NAMALWA (cell line): ENCODE results near the gene C7orf33.
A peak's percentile ranks its signal among the peaks of the same experiment; 100 is the strongest.
"Not testable (repeated sequence)": the region's sequence is repeated elsewhere in the genome, so short reads cannot be mapped to it uniquely, and the experiment has no call there.

ENCODE experiments used
- DNase-seq: peaks from one replicate; pipeline ENCODE4 v3.0.0-alpha.2; 2015; ENCODE audit warnings: low spot score

Gene C7orf33, protein sequence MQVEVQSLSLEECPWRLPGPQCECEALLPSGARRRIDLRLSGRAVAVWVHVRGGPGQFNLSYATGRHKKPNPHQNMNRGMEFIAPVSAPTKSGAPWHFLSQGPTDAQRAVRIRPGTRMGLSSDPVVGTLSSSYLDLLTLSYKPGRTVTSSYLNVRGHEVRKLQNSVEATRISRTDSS

DNA sequence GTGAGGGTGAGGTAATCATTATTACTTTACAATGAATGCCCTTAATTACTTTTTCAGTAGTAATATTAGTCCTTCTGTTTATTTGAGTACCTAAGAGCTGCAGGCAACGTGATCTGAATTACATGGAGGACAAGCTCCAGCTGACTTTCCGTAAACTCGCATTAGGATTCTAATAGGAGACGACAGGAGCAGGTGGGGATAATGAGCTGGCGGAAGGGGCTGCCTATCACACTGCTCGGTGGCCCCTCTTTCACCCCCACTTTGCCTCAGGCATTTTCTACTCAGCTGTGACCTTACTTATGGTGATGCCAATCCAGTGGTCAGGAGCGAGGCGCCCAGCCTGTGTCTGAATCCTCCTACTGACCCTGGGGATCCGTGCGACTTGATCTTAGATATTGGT is at the start of gene C7orf33:
TSS of gene C7orf33 (plus strand) at position 296 of the 400 bp plus-strand sequence. CDS start 160 bp downstream, outside the sequence.
- DNase-seq: no peak

DNA sequence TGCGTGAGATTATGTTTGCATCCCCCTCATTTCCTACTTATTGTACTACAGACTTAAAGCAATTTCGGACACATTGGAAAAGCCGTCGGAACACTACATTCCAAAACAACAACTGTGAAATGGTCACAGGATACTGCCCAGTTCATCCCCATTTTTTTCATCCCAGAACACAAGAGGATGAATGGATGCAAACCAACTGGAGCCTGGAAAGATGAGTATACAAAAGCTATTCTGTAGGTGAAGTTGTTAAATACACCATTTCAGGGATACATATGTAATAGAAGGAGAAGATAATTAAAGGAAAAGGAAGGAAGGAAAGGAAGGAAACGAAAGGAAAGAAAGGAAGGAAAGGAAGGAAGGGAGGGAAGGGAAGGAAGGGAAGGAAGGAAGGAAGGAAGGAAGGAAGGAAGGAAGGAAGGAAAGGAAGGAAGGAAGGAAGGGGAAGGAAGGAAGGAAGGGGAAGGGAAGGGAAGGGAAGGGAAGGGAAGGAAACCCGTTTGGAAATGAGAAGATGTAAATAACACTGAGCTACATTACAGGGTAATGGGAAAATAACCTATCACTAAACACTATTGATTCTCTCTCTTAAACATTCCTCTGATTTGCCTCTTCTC is 48.6 kb upstream of the C7orf33 start:
- DNase-seq: no peak

DNA sequence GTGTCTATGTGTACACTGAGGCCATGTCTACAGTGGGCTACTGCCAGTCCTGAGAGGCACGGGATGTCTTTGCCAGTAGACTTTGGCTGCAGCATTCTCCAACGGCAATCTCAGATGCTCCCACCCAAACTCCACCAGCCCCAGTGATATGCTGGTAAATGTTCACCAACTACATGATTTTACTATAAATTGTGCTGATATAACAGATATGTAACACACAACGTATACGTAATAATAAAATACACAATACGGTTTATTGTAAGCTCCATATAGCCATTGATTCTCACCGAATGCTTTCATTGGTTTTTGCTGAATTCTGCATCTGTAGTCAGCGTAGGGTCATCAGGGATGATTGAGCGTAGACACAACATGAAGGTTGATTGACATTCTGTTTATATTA is 47.3 kb upstream of the C7orf33 start:
- no peak for DNase-seq

DNA sequence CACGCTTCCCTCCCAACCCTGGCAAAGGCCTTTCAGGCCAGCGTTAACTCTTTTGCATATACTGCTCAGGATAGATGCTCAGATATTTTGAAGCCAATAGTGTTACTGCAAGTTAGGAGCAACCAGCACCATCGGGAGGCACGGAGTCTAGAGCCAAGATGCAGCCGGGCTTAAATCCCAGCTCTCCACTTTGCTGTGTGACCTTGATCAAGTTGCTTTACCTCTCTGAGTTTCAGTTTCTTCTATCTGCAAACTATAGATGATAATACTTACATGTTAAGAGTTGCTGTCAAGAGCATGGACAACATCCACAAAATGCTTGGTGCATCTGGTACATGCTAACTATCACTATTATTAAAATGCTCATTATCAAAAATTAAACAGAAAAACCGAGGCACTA is 45.4 kb upstream of the C7orf33 start:
- DNase-seq: no peak

DNA sequence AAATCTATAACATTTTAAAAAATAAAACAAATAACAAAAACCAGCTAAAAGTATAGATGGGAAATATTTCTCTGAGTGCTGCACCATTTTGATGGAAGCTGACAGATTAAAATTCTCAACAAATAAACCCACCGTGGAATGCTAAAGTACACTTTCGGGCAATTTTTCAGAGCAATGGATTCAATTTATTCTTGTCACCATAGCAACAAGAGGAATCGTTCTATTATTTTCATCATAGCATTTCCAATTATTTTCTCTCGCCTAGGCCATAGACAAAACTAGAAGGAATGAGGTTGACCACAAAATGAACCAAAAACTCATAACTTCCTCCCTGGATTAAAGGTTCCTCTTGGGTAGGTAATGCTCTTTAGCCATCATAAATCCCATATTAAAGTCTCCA is 44.6 kb upstream of the C7orf33 start:
- DNase-seq: no peak

DNA sequence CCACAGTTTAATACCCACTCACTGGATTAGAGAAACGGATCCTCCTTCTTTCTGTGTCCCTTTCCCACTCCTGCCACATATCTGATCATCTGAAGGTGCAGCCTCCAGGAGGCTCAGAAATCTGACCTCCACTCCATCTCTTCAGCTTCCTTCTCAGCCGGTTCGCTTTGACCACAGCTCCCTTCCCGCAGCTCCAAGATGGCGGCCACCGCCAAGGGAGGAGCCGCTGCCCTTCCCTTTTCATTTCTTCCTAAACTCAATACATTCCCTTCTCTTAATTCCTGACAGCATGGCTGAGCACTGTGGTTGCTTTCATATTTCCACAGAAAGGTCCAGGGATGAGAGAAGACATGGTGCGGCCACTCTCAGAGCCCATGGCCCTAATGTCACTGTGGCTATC is 43.7 kb upstream of the C7orf33 start:
- no peak for DNase-seq

DNA sequence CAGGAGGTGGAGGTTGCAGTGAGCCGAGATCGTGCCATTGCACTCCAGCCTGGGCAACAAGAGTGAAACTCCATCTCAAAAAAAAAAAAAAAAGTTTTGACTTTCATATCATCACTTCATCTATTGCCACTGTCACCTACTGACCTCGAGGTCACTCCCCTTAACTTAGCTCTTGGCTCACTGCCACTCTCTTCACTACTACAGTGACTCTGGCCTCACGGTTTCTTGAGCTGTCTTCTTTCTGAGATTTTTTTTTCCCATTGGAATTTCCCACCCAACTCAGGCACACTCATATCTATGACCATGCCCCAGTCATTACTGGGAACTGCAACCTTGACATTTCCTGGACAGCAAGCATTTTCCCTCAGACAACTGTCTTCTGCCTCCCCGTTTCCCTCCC is 42.6 kb upstream of the C7orf33 start:
- DNase-seq: no peak

DNA sequence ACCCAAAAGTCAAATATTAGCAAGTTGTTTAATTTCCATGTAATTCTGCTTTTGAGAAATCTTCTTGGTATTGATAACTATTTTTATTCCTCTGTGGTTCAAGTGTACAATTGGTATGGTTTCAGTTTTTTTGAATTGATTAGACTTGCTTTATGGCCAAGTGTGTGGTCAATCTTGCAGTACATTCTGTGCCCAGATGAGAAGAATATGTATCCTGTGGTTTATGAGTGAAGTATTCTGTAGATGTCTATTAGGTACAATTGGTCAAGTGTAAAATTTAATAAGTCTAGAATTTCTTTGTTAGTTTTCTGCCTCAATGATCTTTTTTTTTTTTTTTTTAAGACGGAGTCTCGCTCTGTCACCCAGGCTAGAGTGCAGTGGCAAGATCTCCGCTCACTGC is 36.6 kb upstream of the C7orf33 start:
- DNase-seq: no peak

DNA sequence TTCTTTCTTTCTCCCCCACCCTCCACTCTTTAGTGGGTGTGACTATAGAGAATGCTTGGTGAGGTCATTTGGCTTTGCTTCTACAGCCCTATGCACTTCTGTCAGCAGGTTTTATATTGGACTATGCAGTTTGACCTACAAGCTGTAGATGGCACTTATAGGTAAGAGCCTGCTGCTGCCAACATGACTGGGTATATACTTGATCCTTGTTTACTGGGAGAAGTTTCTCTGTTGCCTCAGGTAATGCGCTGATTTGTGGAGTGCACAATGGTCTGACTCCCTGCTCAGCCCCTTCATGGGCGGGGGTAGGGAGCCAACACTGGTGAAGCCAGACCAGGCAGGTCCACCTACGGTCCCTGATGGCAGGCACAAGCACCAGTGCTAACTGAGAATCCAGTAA is 33.7 kb upstream of the C7orf33 start:
- no peak for DNase-seq

DNA sequence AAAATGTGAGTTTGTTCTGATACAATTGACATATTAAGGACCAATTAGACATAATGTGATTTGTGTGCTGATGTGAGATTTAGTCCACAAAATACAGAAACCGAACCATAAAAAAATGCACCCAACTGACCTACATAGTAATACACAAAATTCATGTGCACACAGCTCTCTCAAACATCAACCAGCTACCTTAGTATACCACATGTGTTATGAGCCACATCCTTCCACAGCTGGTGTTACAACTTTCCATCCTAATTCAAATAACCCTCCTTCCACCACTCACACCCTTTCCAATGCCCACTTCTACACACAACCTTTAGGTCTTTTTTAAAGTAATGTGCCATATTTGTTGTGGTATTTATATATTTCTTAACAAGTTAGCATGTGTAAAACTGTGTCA is 31.7 kb upstream of the C7orf33 start:
- DNase-seq: no peak

DNA sequence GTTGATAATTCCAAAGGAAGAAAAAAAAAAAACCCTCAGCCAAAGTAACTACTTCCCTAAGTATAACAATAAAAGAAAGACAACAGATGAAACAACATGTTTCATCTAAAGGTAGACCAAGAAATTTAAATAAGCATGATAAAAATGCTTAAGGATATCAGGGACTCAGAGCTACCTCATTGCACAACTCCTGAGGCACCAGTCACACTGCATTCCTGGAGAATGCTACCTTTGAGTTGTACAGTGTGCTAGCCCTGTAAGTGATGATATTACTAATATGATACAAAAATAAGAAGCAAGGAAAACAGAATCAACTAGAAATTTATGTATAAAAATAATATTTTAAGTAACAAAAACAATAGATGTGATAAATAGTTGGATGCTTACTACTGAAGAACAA is 29.5 kb upstream of the C7orf33 start:
- no peak for DNase-seq

DNA sequence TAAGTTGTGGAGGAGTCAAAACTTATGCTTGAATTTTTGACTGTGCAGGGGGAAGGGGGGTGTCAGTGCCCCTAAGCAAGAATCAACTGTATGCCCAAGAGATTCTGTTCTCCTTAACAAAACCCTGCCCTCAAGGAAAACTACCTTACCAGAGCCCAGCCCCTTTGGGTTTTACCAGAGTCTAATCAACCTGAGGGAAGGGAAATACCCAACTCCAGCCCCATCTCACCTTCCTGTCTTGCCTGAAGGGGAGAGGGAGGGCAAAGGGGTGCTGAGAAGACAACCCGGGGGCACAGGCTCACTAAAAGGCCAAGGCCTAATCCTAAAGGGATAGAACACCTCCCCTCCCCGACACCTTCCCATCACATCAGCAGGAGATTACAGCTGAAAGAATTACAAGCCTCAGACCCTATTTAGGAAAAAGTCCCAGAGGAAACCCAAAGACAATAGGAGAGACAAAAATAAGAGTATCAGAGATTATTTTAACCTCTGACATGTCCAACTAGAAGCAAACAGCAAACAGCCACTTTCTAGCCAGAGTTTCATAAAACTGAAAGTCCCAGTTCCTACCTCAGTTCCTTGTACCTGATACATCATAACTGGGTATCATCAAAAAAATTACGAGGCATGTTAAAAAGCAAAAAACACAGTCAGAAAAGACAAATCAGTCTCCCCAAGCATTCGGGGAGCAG is 26.8 kb upstream of the C7orf33 start:
- no peak for DNase-seq

DNA sequence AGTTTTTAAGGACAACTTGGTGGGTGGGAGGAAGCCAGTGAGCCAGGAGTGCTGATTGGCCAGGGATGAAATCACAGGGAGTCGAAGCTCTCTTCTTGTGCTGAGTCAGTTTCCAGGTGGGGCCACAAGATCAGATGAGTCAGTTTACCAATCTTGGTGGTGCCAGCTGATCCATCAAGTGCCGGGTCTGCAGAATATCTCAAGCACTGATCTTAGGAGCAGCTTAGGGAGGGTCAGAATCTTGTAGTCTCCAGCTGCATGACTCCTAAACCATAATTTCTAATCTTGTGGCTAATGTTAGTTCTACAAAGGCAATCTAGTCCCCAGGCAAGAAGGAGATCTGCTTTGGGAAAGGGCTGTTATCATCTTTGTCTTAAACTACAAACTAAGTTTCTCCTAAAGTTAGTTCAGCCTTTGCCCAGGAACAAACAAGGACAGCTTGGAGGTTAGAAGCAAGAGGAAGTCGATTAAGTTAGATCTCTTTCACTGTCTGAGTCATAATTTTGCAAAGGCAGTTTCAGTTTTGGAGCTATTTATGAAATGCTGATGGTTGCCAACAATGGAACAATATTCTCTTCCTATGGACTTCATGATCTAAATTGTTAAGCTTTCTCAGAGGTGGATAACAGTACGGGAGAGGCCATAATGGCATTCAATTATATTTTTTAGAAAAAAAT is 26.2 kb upstream of the C7orf33 start:
- DNase-seq: peak; percentile 46

DNA sequence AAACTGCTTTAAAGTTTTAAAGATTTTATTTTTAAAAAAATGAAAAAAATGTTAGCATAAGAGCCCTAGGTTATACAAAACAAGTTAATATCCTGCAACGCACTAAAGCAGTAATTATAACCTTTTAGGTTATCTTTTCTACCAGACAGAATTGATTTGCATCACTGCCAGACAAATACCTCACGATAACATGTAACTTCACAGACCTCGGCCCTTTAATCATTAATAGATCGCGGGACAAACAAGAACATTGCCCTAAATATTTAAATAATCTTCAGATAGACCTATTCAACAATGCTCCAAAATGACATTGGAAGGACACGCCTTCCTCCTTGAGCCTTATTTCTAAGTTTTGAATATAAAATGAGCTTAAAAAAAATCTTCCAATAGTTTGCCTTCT is 23.8 kb upstream of the C7orf33 start:
- DNase-seq: no peak

DNA sequence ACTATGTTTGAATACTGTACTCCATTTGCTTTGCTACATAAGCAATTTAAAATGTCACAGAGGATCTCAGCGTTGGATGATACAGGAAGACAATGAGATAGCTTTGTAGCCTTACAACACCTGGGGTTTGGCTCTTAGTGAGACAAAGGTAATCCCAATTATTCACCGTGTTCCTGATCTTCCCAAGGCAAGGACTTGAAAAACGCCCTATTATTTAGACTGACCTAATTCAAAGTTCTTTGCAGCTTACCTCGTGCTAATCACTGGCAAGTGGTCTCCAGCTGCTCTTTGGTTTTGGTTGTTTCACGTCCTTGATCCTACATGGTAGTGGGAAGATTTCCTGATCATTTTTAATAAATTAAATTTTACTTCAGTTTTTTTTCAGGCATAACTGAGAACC is 23.0 kb upstream of the C7orf33 start:
- DNase-seq: no peak

DNA sequence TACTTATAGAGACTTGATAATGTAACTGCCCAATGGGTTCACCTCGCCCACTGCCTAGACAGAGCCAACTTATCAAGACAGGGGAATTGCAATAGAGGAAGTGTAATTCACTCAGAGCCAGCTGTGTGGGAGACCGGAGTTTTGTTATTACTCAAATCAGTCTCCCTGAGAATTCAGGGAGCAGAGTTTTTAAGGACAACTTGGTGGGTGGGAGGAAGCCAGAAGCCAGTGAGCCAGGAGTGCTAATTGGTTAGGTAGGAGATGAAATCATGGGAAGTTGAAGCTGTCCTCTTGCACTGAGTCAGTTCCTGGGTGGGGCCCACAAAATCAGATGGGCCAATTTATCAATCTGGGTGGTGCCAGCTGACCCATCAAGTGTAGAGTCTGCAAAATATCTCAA is 20.1 kb upstream of the C7orf33 start:
- DNase-seq: no peak

DNA sequence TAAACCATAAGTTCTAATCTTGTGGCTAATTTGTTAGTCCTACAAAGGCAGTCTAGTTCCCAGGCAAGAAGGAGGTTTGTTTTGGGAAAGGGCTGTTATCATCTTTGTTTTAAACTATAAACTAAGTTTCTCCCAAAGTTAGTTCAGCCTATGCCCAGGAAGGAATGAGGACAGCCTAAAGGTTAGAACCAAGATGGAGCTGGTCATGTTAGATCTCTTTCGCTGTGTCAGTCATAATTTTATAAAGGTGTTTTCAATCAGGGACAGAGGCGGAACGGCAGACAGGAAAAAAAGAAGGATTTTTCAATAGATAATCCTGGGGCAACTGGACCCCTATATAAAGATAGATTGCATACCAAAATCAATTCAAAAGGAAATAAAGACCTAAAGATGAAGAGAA is 19.6 kb upstream of the C7orf33 start:
- not testable (repeated sequence) for DNase-seq

DNA sequence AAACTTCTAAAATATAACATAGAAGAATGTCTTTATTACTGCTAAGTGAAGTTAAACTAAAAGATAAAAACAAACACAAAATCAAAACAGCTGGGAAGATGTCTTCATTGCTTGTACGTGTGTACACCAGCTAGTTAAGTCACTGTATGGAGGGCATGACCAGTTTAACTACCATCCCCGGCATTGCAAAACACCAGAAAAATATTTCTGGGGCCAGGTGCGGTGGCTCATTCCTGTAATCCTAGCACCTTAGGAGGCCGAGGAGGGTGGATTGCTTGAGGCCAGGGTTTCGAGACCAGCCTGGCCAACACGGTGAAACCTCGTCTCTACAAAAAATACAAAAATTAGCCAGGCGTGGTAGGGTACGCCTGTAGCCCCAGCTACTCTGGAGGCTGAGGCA is 19.2 kb upstream of the C7orf33 start:
- no peak for DNase-seq

DNA sequence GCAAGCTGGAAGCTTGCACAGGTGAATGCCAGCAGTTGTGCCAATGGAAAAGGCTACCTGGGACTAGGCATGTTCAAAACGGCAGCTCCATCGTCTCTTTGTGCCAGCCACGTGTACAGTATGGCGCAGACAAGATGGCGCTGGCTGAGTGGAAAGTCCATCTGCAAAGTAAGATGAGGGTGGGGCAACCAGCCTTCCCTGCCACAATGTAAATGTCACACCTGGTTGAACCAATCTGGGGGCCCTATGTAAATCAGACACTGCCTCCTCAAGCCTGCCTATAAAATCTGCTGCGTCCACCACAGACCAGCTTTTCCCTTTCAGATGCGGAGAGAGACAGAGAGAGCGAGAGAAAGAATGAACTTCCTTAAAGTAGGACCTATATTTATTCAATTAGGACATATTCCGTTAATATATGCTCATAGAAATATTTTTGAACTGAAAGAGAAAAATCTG is 18.5 kb upstream of the C7orf33 start:
- no peak for DNase-seq

DNA sequence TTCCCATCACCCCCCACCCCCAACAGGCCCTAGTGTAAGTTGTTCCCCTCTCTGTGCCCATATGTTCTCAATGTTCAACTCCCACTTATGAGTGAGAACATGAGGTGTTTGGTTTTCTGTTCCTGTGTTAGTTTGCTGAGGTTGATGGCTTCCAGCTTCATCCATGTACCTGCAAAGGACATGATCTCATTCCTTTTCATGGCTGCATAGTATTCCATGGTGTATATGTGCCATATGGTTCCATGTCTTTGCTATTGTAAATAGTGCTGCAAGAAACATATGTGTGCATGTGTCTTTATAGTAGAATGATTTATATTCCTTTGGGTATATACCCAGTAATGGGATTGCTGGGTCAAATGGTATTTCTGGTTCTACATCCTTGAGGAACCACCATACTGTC is 17.0 kb upstream of the C7orf33 start:
- DNase-seq: not testable (repeated sequence)

DNA sequence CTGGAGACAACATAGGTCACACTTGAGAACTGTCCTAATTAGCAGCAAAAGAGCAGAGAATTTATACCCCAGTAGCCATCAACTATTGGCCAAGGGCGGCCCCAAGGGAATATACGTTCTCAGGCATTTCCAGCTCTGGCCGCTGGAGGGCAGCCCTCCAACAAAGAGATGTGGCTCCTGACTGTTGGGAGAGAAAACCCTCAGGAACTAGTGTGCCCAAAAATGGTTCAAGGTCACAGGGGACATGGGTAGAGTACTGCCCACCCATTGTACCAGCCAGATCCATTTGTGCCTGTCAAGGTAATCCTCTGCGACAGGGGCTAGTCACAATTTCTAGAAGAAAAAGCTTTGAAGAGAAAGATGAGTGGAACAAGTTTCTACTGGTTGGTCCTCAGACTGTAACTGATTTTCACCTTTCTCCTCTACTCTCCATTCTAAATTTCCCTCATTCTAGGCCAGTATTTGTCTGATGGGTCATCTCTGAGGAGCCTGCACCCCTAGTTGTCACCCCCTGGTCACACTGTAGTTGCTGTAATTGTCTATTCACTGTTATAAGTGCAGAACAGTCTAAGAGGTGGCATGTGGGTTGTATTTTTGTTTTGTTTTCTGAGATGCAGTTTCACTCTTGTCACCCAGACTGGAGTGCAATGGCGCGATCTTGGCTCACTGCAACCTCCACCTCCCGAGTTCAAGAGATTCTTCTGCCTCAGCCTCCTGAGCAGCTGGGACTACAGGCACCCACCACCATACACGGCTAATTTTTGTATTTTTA is 14.7 kb upstream of the C7orf33 start:
- DNase-seq: peak; percentile 87

DNA sequence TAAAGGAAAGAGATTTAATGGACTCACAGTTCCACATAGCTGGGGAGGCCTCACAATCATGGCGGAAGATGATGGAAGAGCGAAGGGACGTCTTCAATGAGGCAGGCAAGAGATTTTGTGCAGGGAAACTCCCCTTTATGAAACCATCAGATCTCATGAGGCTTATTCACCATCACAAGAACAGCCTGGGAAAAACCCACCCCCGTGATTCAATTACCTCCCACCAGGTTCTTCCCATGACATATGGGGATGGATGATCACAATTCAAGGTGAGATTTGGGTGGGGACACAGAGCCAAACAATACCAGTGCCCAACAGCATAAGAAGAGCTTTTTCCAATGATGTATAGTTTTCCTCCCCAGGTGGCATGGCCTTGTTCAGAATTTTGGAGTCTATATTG is 11.2 kb upstream of the C7orf33 start:
- no peak for DNase-seq
